Upper lobe of left lung (tissue), 4 donors: ENCODE data around the gene ASCL1.

Experiments used
- POLR2A ChIP-seq, 4 donors: fragments of 450-650 bp; IDR thresholded peaks; one replicate each; pipeline ENCODE4 v1.5.1; 2016 to 2017; ENCODE audit warnings: antibody characterized with exemption in 4 of 4, mild to moderate bottlenecking in 2 of 4
- TF ChIP-seq, protein P1 (sequence below), 6 experiments: fragments of 450-650 bp in 4 of 6; fragments of 200-600 bp in 2 of 6; sonication (generic) in 2 of 6; IDR thresholded peaks; one replicate each; pipeline ENCODE4 v1.5.1; 2016 to 2019; ENCODE audit warnings: antibody characterized with exemption in 6 of 6

DNA sequence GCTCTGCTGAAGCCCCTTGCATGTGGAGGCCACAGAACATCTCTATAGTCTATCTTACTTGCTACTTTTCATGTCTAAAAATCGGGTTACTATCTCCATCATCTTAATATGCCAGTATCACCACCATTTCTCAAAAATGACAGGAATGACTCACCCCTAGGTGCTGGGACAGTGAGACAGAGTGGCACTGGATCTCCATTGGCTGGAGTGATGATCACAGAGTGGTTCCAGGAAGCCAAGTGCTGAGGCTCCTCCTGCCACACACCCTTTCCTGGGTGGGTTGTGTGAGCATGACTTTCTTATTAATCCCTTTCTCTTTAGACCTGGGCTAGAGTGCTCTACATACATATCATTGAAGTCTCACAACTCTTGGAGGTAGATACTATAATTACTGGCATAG lies 3.3 kb upstream of the ASCL1 start:
- TF ChIP-seq POLR2A (IDR thresholded peaks at IDR 0.05): no peak
- TF ChIP-seq, protein P1, sequence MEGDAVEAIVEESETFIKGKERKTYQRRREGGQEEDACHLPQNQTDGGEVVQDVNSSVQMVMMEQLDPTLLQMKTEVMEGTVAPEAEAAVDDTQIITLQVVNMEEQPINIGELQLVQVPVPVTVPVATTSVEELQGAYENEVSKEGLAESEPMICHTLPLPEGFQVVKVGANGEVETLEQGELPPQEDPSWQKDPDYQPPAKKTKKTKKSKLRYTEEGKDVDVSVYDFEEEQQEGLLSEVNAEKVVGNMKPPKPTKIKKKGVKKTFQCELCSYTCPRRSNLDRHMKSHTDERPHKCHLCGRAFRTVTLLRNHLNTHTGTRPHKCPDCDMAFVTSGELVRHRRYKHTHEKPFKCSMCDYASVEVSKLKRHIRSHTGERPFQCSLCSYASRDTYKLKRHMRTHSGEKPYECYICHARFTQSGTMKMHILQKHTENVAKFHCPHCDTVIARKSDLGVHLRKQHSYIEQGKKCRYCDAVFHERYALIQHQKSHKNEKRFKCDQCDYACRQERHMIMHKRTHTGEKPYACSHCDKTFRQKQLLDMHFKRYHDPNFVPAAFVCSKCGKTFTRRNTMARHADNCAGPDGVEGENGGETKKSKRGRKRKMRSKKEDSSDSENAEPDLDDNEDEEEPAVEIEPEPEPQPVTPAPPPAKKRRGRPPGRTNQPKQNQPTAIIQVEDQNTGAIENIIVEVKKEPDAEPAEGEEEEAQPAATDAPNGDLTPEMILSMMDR (IDR thresholded peaks at IDR 0.05): no peak
